NCI-H1105 treated with DMSO at 0.1 percent for 48 hours (cell line): ENCODE data around the gene SYT8.
A peak's percentile ranks its signal among the peaks of the same experiment; 100 is the strongest.

Experiments used
- DNase-seq: peaks from one replicate; lab custom pipeline; 2025; lab: John Stamatoyannopoulos, UW

Gene SYT8

GRCh38 chr11:1832211-1832919, 2.4 kb upstream of the SYT8 start:
- DNase-seq = peak; percentile 52

GRCh38 chr11:1832920-1833295, 1.9 kb upstream of the SYT8 start:
- no peak for DNase-seq

- DNase-seq = no peak
Observed at GRCh38 chr11:1834062-1834610, 654 bp upstream of the SYT8 start.

DNA sequence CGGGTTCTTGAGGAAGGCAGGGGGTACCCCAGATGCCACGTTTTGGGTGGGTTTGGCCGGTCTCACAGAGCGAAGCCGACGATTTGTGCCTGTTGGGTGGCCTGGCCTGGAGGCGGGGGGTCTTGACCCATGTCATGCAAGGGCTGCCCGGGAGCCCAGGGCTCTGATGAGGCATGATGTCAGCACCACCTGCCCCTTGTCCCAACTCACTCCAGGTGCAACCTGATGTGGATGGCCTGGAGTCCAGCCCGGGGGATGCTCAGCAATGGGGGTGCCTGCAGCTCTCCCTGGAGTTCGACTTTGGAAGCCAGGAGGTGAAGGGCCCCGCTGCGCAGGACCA, 851 bp downstream of the SYT8 start:
- DNase-seq = no peak

DNA sequence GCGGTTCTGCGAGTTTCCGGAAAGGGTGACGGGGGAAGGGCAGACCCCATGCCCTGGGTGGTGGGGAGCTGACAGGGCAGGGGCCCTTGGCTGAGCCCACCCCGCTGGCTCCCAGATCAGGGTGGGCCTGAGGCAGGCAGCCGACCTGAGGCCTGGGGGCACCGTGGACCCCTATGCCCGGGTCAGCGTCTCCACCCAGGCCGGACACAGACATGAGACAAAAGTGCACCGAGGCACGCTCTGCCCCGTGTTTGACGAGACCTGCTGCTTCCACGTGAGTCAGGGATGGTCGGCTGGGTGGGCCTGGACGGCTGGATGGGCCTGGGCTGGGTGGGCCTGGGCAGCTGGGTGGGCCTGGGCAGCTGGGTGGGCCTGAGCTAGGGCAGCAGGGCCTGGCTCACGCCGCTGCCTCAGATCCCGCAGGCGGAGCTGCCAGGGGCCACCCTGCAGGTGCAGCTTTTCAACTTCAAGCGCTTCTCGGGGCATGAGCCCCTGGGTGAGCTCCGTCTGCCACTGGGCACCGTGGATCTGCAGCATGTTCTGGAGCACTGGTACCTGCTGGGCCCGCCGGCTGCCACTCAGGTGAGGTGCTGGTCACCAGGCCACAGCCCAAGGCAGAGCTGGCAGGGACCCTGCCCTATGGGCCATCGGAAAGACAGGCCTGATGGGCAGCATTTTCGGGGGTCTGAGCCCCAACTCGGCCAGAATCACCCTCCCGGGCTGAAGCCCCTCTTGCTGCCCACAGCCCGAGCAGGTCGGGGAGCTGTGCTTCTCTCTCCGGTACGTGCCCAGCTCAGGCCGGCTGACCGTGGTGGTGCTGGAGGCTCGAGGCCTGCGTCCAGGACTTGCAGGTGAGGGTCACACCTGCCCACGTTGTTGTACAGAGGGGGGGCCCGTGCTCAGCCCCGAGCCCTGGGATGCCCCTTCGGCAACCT, 1.5 kb downstream of the SYT8 start:
- no peak for DNase-seq

- peak; percentile 35 for DNase-seq
Observed at GRCh38 chr11:1837171-1838076, 2.6 kb downstream of the SYT8 start.

DNA sequence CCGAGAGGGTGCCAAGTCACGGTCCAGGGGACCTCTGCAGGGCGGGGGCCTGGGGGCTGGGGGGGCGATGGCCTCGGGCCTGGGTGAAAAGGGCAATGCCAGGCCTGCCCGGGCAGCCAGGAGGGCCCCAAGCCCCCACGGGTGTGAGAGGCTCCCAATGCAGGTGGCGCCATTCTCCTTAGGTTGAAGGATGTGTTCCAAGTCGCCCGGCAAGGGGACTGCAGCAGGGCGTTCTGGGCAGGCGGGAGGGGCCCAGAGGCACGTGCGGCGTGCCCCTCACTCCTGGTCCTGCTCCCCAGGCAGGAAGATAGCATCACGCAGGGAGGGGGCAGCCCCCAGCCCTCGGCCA, 3.3 kb downstream of the SYT8 start:
- no peak for DNase-seq

GRCh38 chr11:1838426-1839144, 3.8 kb downstream of the SYT8 start, which contains the start of gene TNNI2:
Gene TNNI2, plus strand, starts transcription at chr11:1838981. Its CDS starts 716 bp downstream, at chr11:1839697.
- DNase-seq = no peak

DNA sequence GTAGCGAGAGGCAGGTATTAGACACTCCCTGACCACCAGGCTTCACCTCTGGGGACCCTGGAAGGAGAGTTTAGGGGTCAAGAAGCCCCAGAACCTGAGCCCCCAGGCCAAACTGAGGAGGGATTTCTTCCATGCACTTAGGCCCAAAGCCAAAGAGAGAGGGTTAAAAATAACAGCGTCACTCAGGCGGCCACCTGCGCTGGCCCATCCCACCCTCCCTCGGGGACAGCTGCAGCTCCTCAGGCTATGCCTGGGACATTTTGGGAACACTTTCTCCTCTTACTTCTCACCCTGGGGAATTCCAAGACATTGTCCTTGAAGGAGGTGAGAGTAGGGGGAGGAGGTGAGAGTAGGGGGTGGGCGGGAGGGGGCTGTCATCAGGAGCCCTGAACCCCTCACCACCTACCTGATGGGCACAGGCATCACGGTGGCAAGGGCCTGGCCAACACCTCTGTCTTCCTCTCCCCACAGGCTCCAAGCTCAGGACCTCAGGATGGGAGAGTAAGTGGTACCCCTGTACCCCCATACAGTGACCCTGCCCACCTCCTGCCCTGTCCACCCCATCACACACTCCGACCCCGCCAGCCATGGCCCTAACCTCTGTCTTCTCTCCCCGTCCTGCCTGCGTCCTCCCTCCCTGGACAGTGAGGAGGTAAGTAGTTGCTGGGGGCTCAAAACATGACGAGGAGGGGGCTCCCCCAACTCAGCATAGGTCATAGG, 4.6 kb downstream of the SYT8 start:
- no peak for DNase-seq

GRCh38 chr11:1839924-1840779, 5.4 kb downstream of the SYT8 start:
- no peak for DNase-seq

DNA sequence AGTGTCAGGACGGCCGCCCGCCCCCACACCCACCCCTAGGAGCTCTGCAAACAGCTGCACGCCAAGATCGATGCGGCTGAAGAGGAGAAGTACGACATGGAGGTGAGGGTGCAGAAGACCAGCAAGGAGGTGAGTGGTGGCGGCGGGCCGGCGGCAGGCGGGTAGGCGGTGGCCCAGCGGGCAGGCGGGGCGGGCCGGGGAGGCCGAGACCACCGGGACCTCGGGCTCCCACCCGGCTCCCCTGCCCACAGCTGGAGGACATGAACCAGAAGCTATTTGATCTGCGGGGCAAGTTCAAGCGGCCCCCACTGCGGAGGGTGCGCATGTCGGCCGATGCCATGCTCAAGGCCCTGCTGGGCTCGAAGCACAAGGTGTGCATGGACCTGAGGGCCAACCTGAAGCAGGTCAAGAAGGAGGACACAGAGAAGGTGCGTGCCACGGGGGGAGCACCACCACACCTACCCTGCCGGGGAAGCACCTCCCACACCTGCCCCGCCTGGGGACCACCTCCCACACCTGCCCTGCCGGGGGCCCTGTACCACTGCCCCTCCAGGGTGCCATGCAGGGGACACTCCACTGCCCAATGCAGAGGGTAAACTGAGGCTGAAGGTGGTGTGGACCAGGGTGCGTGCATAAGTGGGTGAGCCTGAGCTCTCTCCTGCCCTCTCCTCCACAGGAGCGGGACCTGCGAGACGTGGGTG, 6.1 kb downstream of the SYT8 start:
- no peak for DNase-seq

DNA sequence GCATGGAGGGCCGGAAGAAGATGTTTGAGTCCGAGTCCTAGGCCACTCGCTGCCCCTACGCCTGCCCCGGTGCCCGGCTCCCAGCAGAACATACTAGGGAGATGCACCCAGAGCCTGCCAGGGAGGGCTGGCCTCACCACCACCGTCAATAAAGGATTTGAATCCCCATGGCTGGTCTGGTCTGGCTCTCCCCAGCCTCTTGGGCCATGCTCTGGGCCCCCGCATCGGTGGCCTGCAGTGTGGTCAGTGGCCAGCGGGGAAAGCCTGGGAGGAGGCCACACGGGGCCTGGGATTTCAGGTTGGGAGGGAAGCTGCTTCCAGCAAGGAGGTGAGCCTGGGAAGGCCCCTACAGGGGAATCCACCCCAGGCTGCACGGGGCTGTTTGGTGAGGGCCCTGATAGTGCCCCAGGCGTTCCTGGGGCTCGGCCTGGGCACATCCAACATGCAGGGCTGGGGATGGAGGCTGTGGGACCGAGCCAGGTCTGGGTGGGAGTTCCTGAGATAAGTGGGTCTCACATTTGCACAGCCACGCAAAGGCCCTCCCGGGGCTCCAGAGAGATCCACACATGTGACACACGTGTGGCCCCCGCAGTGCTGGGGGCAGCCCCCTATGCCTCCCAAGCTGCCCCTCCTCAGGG, 6.8 kb downstream of the SYT8 start:
- no peak for DNase-seq

DNA sequence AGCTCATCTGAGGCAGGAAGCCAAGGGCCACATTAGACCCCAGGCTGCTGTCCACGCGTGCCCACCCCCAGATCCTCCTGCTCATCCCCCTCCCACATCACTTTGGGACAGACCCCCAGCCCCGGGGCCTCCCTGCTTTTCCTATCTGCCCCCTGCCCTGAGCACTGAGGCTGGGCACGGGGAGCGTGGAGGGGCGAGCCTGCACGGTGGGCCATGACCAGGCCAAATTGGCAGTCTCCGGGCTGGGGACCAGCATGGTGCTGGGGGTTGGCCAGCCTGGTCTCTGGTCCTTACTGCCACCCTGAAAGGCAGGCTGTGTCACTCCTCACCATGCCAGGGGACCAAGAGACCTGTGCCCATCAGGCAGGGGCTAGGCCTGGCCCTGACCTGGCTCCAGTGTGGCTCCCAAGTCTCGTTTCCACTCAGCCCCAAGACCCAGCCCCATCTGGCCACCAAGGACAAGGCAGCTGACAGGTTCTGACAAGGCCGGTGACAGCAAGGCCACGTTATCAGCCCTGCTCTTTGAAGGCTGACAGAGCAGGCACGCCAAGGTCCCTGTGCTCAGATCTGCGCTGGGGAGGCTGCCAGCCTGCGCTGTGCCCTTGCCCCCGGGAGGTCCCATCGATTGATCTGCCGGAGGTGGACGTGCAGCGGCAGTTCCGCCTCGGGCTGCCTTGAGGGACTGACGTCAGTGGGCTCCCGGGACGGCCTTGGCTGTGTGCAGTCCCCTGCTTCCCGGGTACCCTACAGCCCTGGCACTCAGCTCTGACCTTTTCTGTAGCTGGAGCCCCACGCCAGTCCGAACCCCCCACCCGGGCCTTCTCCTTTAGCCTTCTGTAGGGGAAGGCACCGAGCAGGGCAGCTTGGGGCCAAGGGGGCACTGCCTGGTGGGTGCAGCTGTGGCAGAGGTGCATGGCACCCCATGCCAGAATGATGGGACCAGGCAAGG, 7.6 kb downstream of the SYT8 start:
- no peak for DNase-seq

- no peak for DNase-seq
Observed at GRCh38 chr11:1843098-1843473, 8.3 kb downstream of the SYT8 start.

- DNase-seq = no peak
Observed at GRCh38 chr11:1843796-1844195, 9.0 kb downstream of the SYT8 start.

- DNase-seq = no peak
Observed at GRCh38 chr11:1844221-1845094, 9.7 kb downstream of the SYT8 start.

GRCh38 chr11:1845095-1845429, 10.3 kb downstream of the SYT8 start:
- no peak for DNase-seq
